Breast epithelium (tissue), 3 donors: Measurements from ENCODE around the gene CTSE.

ENCODE experiments used
- POLR2A ChIP-seq: fragments of 450-650 bp; IDR thresholded peaks from one replicate; pipeline ENCODE4 v1.6.1; 2016; ENCODE audit warnings: antibody characterized with exemption, mild to moderate bottlenecking, moderate library complexity
- TF ChIP-seq, protein P1 (sequence below), 3 donors: fragments of 450-650 bp; IDR thresholded peaks; one replicate each; pipeline ENCODE4 v1.5.1; 2016 to 2017; ENCODE audit warnings: antibody characterized with exemption in 3 of 3, mild to moderate bottlenecking in 3 of 3, moderate library complexity in 3 of 3

DNA sequence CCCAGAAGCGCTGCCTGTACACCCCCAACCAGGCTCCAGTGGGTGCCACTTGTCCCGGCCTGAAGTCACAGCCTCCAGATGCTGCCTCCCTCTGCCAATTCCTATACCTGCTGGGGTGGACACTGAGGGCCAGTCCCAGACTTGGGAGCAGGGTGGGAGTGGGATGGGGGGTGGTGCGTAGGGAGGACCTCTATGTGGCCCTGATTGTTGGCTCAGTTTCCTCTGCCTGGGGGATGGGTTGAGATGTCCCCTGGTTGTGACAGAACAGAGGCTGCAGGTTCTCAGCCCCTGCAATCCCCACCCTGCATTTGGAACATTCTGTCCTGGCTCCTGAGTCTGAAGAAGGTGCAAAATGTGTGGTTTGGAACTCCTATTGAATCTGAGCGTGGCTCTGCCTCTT is 47.7 kb downstream of the CTSE start:
- TF ChIP-seq, protein P1, sequence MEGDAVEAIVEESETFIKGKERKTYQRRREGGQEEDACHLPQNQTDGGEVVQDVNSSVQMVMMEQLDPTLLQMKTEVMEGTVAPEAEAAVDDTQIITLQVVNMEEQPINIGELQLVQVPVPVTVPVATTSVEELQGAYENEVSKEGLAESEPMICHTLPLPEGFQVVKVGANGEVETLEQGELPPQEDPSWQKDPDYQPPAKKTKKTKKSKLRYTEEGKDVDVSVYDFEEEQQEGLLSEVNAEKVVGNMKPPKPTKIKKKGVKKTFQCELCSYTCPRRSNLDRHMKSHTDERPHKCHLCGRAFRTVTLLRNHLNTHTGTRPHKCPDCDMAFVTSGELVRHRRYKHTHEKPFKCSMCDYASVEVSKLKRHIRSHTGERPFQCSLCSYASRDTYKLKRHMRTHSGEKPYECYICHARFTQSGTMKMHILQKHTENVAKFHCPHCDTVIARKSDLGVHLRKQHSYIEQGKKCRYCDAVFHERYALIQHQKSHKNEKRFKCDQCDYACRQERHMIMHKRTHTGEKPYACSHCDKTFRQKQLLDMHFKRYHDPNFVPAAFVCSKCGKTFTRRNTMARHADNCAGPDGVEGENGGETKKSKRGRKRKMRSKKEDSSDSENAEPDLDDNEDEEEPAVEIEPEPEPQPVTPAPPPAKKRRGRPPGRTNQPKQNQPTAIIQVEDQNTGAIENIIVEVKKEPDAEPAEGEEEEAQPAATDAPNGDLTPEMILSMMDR (IDR thresholded peaks at IDR 0.05) = no peak
- no peak for TF ChIP-seq POLR2A
